ENCODE results near the gene NAA38.

NAA38 gene

GRCh38 chr17:7848131-7848579 lies 9.2 kb downstream of the NAA38 start:
- no peak overlapping the region for H3K4me3 ChIP-seq (ENCODE audit: low read depth in 1 of 2, low read length in 1 of 2)
- no peak for TF ChIP-seq CTCF (IDR thresholded peaks at IDR 0.05)
- H3K9me3 ChIP-seq = peaks cover 11% of the 10 kb centered on the region
- peaks cover 99% of the 10 kb centered on the region for H3K36me3 ChIP-seq
- peak overlapping the region; percentile 98 for H3K27ac ChIP-seq
- H3K27me3 ChIP-seq = no peaks in the 10 kb centered on the region
- H3K4me1 ChIP-seq (ENCODE audit: control insufficient read depth in 1 of 2, insufficient read depth in 1 of 2, low read depth in 1 of 2, low read length in 1 of 2) = peaks cover 55 to 73% of the 10 kb centered on the region in 2 experiments

- Histone ChIP-seq H3K4me3 (ENCODE audit: low read depth in 1 of 2, low read length in 1 of 2) (no peak overlapping the region), H3K9me3 (peaks cover 11% of the 10 kb centered on the region), H3K36me3 (peaks cover 92% of the 10 kb centered on the region), H3K4me1 (ENCODE audit: control insufficient read depth in 1 of 2, insufficient read depth in 1 of 2, low read depth in 1 of 2, low read length in 1 of 2) (peaks cover 46 to 62% of the 10 kb centered on the region in 2 experiments), H3K27ac (peak overlapping the region; percentile 97), H3K27me3 (no peaks in the 10 kb centered on the region)
- no peak for TF ChIP-seq CTCF (IDR thresholded peaks at IDR 0.05)
Observed at GRCh38 chr17:7846765-7847661, 10.3 kb downstream of the NAA38 start.

GRCh38 chr17:7846063-7846735 lies 11.2 kb downstream of the NAA38 start:
- Histone ChIP-seq H3K27me3 (no peaks in the 10 kb centered on the region), H3K36me3 (peaks cover 92% of the 10 kb centered on the region), H3K4me3 (ENCODE audit: low read depth in 1 of 2, low read length in 1 of 2) (no peak overlapping the region), H3K9me3 (peaks cover 11% of the 10 kb centered on the region), H3K27ac (peak overlapping the region; percentile 97), H3K4me1 (ENCODE audit: control insufficient read depth in 1 of 2, insufficient read depth in 1 of 2, low read depth in 1 of 2, low read length in 1 of 2) (peaks cover 42 to 58% of the 10 kb centered on the region in 2 experiments)
- TF ChIP-seq CTCF (IDR thresholded peaks at IDR 0.05) = no peak

- H3K27ac ChIP-seq = peak overlapping the region; percentile 97
- H3K27me3 ChIP-seq = no peaks in the 10 kb centered on the region
- TF ChIP-seq CTCF (IDR thresholded peaks at IDR 0.05) = no peak
- peaks cover 42 to 58% of the 10 kb centered on the region in 2 experiments for H3K4me1 ChIP-seq (ENCODE audit: control insufficient read depth in 1 of 2, insufficient read depth in 1 of 2, low read depth in 1 of 2, low read length in 1 of 2)
- peak overlapping the region; percentile 93 to 98 for H3K4me3 ChIP-seq (ENCODE audit: low read depth in 1 of 2, low read length in 1 of 2)
- peaks cover 92% of the 10 kb centered on the region for H3K36me3 ChIP-seq
- peaks cover 4% of the 10 kb centered on the region for H3K9me3 ChIP-seq
Observed at GRCh38 chr17:7845359-7846062, 11.8 kb downstream of the NAA38 start.

Data from neutrophil (primary cell).